ENCODE results near the gene PGAP6. TPM values are rescaled to one million over a fixed set of nuclear protein-coding genes. Genes with fewer than 3 reads are reported as not detected.

The PGAP6 gene
- total and polyA plus RNA-seq, 2 of the 4 experiments (the other 2 are of a cell fraction), result 49.1 to 124 TPM

GRCh38 chr16:427250-427649 lies 45.5 kb upstream of the PGAP6 start:
- Histone ChIP-seq H3K18ac (ENCODE audit: low read depth, low read length) (no peak overlapping the region), H3K27me3 (ENCODE audit: control insufficient read depth, insufficient read depth, low read length) (no peaks in the 10 kb centered on the region), H2BK120ac (ENCODE audit: low read depth, low read length) (no peak overlapping the region), H3K4me3 (ENCODE audit: insufficient read depth, low read depth, low read length) (peak overlapping the region; percentile 65), H2BK15ac (ENCODE audit: low read depth, low read length) (no peak overlapping the region), H4K8ac (ENCODE audit: low read depth in 2 of 2, low read length in 2 of 2) (no peak overlapping the region), H3K9me3 (ENCODE audit: control insufficient read depth, insufficient read depth, low read length) (no peaks in the 10 kb centered on the region), H3K23ac (ENCODE audit: low read depth, low read length) (peak overlapping the region; percentile 87; the same call in 1 of the 2 replicates), H3K9ac (ENCODE audit: low read depth, low read length) (peak overlapping the region; percentile 58), H2AFZ (replicated peaks; ENCODE audit: low read length, poor library complexity) (peak overlapping the region; percentile 66), H3K56ac (ENCODE audit: extremely low read depth, insufficient read depth, low read length) (no peak overlapping the region), H2BK5ac (ENCODE audit: low read depth, low read length, poor library complexity, severe bottlenecking) (no peak overlapping the region), H3K4ac (ENCODE audit: low read depth, low read length) (0 out of 2 replicates have a peak overlapping the region, but pooled peaks have one; percentile 36), H3K4me1 (ENCODE audit: control insufficient read depth, insufficient read depth, low read length) (peaks cover 13% of the 10 kb centered on the region), H2BK20ac (ENCODE audit: low read depth, low read length) (no peak overlapping the region), H3K36me3 (ENCODE audit: control insufficient read depth, insufficient read depth, low read length) (peaks cover 5% of the 10 kb centered on the region), H3K79me1 (ENCODE audit: low read depth in 1 of 2, low read length in 2 of 2) (peaks cover 27 to 57% of the 10 kb centered on the region in 2 experiments), H3K27ac (ENCODE audit: insufficient read depth, low read length) (no peak overlapping the region), H4K20me1 (ENCODE audit: insufficient read depth, low read length) (peaks cover 41% of the 10 kb centered on the region), H3K9me1 (ENCODE audit: insufficient read depth, low read length) (peaks cover 18% of the 10 kb centered on the region), H3K14ac (replicated peaks; ENCODE audit: low read depth, low read length) (peak overlapping the region; percentile 87), H2AK9ac (replicated peaks; ENCODE audit: low read depth, low read length, poor library complexity) (peak overlapping the region; percentile 74), H4K91ac (ENCODE audit: insufficient read depth, low read depth, low read length) (no peak overlapping the region), H3K4me2 (ENCODE audit: low read depth, low read length) (peak overlapping the region; percentile 82), H4K5ac (ENCODE audit: low read depth, low read length) (no peak overlapping the region), H2AK5ac (ENCODE audit: low read depth, low read length) (no peak overlapping the region)
- DNase-seq, result no peak
- in situ Hi-C loops (cut with MboI; ENCODE audit: low sequenced_read_pairs), result no loop called here
- ChIA-PET POLR2A (ENCODE audit: unreplicated experiment) (no interaction called here), CTCF (interaction anchor here (0.7 kb wide), 1 partner anchor 65 kb away, joined by 3 read pairs; no protein-coding TSS in a partner anchor)
- no peak for ATAC-seq (ENCODE audit: low read depth)
- BruUV-seq (replicated peaks), result no TSS peak
- dilution Hi-C loops (cut with HindIII; ENCODE audit: low sequenced_read_pairs, unreplicated experiment), result no loop called here
- no peak for TF ChIP-seq USF2 (IDR thresholded peaks at IDR 0.05; ENCODE audit: low read depth, low read length)
- intact Hi-C loops (cut with micrococcal nuclease), result no loop called here
- WGBS, 2 experiments (ENCODE audit: extremely low coverage in 2 of 2, insufficient read length in 1 of 2), result 40% methylated on average over 6 of the region's 10 CpGs; no CpG with 5 or more reads in 1 of the 2 experiments
